Gastrocnemius medialis (tissue), 4 donors: ENCODE data around the gene PCBP2.

ENCODE experiments used
- CTCF ChIP-seq, 5 experiments: fragments of 450-650 bp in 3 of 5; fragments of 200-600 bp in 2 of 5; sonication (generic) in 2 of 5; IDR thresholded peaks in 4 of 5; conservative IDR thresholded peaks in 1 of 5; 1 replicate in 4 of 5; 2 replicates in 1 of 5; pipeline ENCODE4 v1.5.1; 2016 to 2019; ENCODE audit warnings: antibody characterized with exemption in 5 of 5, mild to moderate bottlenecking in 3 of 5, moderate library complexity in 3 of 5
- POLR2A ChIP-seq, 2 donors: fragments of 450-650 bp; IDR thresholded peaks; one replicate each; pipeline ENCODE4 v1.6.1; 2017; ENCODE audit warnings: antibody characterized with exemption in 2 of 2, mild to moderate bottlenecking in 2 of 2, moderate library complexity in 2 of 2

- TF ChIP-seq CTCF (IDR thresholded peaks at IDR 0.05 in 4 of 5, conservative IDR thresholded peaks at IDR 0.05 in 1 of 5) (no peak), POLR2A (IDR thresholded peaks at IDR 0.05) (peak; percentile 15 to 51)
These were observed 9.2 kb downstream of the PCBP2 start for GRCh38 chr12:53461059-53461458.
